Measurements from ENCODE around the gene GLYR1.

DNA sequence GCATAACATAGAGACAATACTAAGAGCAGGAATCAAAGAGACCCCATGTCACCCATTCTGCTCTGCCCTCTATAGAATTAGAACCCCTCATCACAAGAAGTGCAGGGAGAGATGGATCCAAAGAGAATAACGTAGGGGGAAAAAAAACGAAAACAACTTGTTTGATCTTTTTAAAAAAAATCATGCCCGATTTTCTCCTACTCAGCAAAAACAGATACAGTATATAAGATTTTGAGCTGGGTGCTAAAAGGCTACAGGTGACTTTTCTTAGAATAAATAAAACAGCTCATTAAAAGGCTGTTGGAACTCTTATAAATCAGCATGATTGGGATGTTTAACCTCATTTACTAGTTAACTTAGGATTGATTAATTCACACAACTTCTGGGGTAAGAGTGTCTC lies 17.6 kb upstream of the GLYR1 start:
- TF ChIP-seq, protein P1, sequence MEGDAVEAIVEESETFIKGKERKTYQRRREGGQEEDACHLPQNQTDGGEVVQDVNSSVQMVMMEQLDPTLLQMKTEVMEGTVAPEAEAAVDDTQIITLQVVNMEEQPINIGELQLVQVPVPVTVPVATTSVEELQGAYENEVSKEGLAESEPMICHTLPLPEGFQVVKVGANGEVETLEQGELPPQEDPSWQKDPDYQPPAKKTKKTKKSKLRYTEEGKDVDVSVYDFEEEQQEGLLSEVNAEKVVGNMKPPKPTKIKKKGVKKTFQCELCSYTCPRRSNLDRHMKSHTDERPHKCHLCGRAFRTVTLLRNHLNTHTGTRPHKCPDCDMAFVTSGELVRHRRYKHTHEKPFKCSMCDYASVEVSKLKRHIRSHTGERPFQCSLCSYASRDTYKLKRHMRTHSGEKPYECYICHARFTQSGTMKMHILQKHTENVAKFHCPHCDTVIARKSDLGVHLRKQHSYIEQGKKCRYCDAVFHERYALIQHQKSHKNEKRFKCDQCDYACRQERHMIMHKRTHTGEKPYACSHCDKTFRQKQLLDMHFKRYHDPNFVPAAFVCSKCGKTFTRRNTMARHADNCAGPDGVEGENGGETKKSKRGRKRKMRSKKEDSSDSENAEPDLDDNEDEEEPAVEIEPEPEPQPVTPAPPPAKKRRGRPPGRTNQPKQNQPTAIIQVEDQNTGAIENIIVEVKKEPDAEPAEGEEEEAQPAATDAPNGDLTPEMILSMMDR (conservative IDR thresholded peaks at IDR 0.05; ENCODE audit: low read depth in 2 of 2), result no peak
- TF ChIP-seq POLR2AphosphoS5 (IDR thresholded peaks at IDR 0.05; ENCODE audit: low read depth) (no peak), ZNF331 (CRISPR knock-in tag; IDR thresholded peaks at IDR 0.05; ENCODE audit: low read depth) (no peak), EZH2 (IDR thresholded peaks at IDR 0.05; ENCODE audit: low read depth, unreplicated experiment) (no peak), EZH2phosphoT487 (IDR thresholded peaks at IDR 0.05; ENCODE audit: unreplicated experiment) (no peak), NANOG (IDR thresholded peaks at IDR 0.05; ENCODE audit: borderline replicate concordance) (no peak), CREB1 (CRISPR knock-in tag; IDR thresholded peaks at IDR 0.05; ENCODE audit: low read depth) (no peak), STAT1 (IDR thresholded peaks at IDR 0.05; ENCODE audit: unreplicated experiment) (no peak), ZNF114 (CRISPR knock-in tag; IDR thresholded peaks at IDR 0.05) (no peak), JUNB (IDR thresholded peaks at IDR 0.05; ENCODE audit: unreplicated experiment) (no peak)
- TF ChIP-seq, protein P2, sequence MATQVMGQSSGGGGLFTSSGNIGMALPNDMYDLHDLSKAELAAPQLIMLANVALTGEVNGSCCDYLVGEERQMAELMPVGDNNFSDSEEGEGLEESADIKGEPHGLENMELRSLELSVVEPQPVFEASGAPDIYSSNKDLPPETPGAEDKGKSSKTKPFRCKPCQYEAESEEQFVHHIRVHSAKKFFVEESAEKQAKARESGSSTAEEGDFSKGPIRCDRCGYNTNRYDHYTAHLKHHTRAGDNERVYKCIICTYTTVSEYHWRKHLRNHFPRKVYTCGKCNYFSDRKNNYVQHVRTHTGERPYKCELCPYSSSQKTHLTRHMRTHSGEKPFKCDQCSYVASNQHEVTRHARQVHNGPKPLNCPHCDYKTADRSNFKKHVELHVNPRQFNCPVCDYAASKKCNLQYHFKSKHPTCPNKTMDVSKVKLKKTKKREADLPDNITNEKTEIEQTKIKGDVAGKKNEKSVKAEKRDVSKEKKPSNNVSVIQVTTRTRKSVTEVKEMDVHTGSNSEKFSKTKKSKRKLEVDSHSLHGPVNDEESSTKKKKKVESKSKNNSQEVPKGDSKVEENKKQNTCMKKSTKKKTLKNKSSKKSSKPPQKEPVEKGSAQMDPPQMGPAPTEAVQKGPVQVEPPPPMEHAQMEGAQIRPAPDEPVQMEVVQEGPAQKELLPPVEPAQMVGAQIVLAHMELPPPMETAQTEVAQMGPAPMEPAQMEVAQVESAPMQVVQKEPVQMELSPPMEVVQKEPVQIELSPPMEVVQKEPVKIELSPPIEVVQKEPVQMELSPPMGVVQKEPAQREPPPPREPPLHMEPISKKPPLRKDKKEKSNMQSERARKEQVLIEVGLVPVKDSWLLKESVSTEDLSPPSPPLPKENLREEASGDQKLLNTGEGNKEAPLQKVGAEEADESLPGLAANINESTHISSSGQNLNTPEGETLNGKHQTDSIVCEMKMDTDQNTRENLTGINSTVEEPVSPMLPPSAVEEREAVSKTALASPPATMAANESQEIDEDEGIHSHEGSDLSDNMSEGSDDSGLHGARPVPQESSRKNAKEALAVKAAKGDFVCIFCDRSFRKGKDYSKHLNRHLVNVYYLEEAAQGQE (IDR thresholded peaks at IDR 0.05; ENCODE audit: unreplicated experiment), result no peak
- TF ChIP-seq, protein P3, sequence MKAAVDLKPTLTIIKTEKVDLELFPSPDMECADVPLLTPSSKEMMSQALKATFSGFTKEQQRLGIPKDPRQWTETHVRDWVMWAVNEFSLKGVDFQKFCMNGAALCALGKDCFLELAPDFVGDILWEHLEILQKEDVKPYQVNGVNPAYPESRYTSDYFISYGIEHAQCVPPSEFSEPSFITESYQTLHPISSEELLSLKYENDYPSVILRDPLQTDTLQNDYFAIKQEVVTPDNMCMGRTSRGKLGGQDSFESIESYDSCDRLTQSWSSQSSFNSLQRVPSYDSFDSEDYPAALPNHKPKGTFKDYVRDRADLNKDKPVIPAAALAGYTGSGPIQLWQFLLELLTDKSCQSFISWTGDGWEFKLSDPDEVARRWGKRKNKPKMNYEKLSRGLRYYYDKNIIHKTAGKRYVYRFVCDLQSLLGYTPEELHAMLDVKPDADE (IDR thresholded peaks at IDR 0.05), result no peak
- TF ChIP-seq, protein P4, sequence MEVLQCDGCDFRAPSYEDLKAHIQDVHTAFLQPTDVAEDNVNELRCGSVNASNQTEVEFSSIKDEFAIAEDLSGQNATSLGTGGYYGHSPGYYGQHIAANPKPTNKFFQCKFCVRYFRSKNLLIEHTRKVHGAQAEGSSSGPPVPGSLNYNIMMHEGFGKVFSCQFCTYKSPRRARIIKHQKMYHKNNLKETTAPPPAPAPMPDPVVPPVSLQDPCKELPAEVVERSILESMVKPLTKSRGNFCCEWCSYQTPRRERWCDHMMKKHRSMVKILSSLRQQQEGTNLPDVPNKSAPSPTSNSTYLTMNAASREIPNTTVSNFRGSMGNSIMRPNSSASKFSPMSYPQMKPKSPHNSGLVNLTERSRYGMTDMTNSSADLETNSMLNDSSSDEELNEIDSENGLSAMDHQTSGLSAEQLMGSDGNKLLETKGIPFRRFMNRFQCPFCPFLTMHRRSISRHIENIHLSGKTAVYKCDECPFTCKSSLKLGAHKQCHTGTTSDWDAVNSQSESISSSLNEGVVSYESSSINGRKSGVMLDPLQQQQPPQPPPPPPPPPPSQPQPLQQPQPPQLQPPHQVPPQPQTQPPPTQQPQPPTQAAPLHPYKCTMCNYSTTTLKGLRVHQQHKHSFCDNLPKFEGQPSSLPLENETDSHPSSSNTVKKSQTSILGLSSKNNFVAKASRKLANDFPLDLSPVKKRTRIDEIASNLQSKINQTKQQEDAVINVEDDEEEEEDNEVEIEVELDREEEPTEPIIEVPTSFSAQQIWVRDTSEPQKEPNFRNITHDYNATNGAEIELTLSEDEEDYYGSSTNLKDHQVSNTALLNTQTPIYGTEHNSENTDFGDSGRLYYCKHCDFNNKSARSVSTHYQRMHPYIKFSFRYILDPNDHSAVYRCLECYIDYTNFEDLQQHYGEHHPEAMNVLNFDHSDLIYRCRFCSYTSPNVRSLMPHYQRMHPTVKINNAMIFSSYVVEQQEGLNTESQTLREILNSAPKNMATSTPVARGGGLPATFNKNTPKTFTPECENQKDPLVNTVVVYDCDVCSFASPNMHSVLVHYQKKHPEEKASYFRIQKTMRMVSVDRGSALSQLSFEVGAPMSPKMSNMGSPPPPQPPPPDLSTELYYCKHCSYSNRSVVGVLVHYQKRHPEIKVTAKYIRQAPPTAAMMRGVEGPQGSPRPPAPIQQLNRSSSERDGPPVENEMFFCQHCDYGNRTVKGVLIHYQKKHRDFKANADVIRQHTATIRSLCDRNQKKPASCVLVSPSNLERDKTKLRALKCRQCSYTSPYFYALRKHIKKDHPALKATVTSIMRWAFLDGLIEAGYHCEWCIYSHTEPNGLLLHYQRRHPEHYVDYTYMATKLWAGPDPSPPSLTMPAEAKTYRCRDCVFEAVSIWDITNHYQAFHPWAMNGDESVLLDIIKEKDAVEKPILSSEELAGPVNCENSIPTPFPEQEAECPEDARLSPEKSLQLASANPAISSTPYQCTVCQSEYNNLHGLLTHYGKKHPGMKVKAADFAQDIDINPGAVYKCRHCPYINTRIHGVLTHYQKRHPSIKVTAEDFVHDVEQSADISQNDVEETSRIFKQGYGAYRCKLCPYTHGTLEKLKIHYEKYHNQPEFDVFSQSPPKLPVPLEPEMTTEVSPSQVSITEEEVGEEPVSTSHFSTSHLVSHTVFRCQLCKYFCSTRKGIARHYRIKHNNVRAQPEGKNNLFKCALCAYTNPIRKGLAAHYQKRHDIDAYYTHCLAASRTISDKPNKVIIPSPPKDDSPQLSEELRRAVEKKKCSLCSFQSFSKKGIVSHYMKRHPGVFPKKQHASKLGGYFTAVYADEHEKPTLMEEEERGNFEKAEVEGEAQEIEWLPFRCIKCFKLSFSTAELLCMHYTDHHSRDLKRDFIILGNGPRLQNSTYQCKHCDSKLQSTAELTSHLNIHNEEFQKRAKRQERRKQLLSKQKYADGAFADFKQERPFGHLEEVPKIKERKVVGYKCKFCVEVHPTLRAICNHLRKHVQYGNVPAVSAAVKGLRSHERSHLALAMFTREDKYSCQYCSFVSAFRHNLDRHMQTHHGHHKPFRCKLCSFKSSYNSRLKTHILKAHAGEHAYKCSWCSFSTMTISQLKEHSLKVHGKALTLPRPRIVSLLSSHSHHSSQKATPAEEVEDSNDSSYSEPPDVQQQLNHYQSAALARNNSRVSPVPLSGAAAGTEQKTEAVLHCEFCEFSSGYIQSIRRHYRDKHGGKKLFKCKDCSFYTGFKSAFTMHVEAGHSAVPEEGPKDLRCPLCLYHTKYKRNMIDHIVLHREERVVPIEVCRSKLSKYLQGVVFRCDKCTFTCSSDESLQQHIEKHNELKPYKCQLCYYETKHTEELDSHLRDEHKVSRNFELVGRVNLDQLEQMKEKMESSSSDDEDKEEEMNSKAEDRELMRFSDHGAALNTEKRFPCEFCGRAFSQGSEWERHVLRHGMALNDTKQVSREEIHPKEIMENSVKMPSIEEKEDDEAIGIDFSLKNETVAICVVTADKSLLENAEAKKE (CRISPR knock-in tag; IDR thresholded peaks at IDR 0.05), result no peak

Measured in GM23338 (cell line).